ENCODE results near the gene RHNO1.
"Not testable (repeated sequence)": the region's sequence is repeated elsewhere in the genome, so short reads cannot be mapped to it uniquely, and the experiment has no call there.

RHNO1 gene

GRCh38 chr12:2858944-2859421, 18.0 kb upstream of the RHNO1 start:
- DNase-seq (ENCODE audit: low read depth): no peak

- DNase-seq (ENCODE audit: low read depth): no peak
These were observed 16.9 kb upstream of the RHNO1 start for GRCh38 chr12:2860170-2860569.

GRCh38 chr12:2862876-2863275, 14.1 kb upstream of the RHNO1 start:
- DNase-seq (ENCODE audit: low read depth): no peak

- not testable (repeated sequence) for DNase-seq (ENCODE audit: low read depth)
These were observed 13.6 kb upstream of the RHNO1 start for GRCh38 chr12:2863402-2863801.

GRCh38 chr12:2864198-2864597, 12.8 kb upstream of the RHNO1 start:
- no peak for DNase-seq (ENCODE audit: low read depth)

- DNase-seq (ENCODE audit: low read depth): not testable (repeated sequence)
These were observed 7.9 kb upstream of the RHNO1 start for GRCh38 chr12:2868986-2869632.

GRCh38 chr12:2876431-2877046, 484 bp upstream of the RHNO1 start:
- no peak for DNase-seq (ENCODE audit: low read depth)

GRCh38 chr12:2877953-2878732, 1.1 kb downstream of the RHNO1 start:
- no peak for DNase-seq (ENCODE audit: low read depth)

- no peak for DNase-seq (ENCODE audit: low read depth)
These were observed 2.8 kb downstream of the RHNO1 start for GRCh38 chr12:2879853-2880252.

- DNase-seq (ENCODE audit: low read depth): no peak
These were observed 7.8 kb downstream of the RHNO1 start for GRCh38 chr12:2884810-2885209.

GRCh38 chr12:2886768-2887450, 9.9 kb downstream of the RHNO1 start:
- DNase-seq (ENCODE audit: low read depth): no peak

GRCh38 chr12:2890001-2890387, 13.0 kb downstream of the RHNO1 start:
- no peak for DNase-seq (ENCODE audit: low read depth)

- peak; percentile 98 for DNase-seq (ENCODE audit: low read depth)
These were observed 13.6 kb downstream of the RHNO1 start, which contains the start of gene TULP3 for GRCh38 chr12:2890388-2891239. TULP3 (plus strand) TSS chr12:2890891; CDS start chr12:2890948, 57 bp downstream.

- peak; percentile 11 for DNase-seq (ENCODE audit: low read depth)
These were observed 14.4 kb downstream of the RHNO1 start for GRCh38 chr12:2891240-2892053.

- no peak for DNase-seq (ENCODE audit: low read depth)
These were observed 15.2 kb downstream of the RHNO1 start for GRCh38 chr12:2892246-2892645.

GRCh38 chr12:2893007-2893406, 16.0 kb downstream of the RHNO1 start:
- no peak for DNase-seq (ENCODE audit: low read depth)

GRCh38 chr12:2895051-2895451, 18.0 kb downstream of the RHNO1 start:
- no peak for DNase-seq (ENCODE audit: low read depth)

GRCh38 chr12:2895511-2895910, 18.5 kb downstream of the RHNO1 start:
- DNase-seq (ENCODE audit: low read depth): no peak

GRCh38 chr12:2897418-2897817, 20.4 kb downstream of the RHNO1 start:
- no peak for DNase-seq (ENCODE audit: low read depth)

- DNase-seq (ENCODE audit: low read depth): no peak
These were observed 23.6 kb downstream of the RHNO1 start for GRCh38 chr12:2900642-2901041.

Data from T follicular helper cell (primary cell).